ENCODE results near the gene YARS1.

The YARS1 gene

GRCh38 chr1:32741059-32741412, 76.1 kb downstream of the YARS1 start:
- DNase-seq (ENCODE audit: low read depth): no peak
- in situ Hi-C loops (cut with HindIII; ENCODE audit: low sequenced_read_pairs): no loop called here
- H3K4me3 ChIP-seq (ENCODE audit: low read depth, low read length): peak overlapping the region; percentile 62
- TF ChIP-seq CTCF (IDR thresholded peaks at IDR 0.05; ENCODE audit: low read depth, low read length, missing control alignments): no peak

- in situ Hi-C loops (cut with HindIII; ENCODE audit: low sequenced_read_pairs): no loop called here
- TF ChIP-seq CTCF (IDR thresholded peaks at IDR 0.05; ENCODE audit: low read depth, low read length, missing control alignments): no peak
- no peak for DNase-seq (ENCODE audit: low read depth)
- no peak overlapping the region for H3K4me3 ChIP-seq (ENCODE audit: low read depth, low read length)
These were observed 80.1 kb downstream of the YARS1 start for GRCh38 chr1:32736812-32737791.

GRCh38 chr1:32733582-32734321, 83.4 kb downstream of the YARS1 start:
- no peak overlapping the region for H3K4me3 ChIP-seq (ENCODE audit: low read depth, low read length)
- in situ Hi-C loops (cut with HindIII; ENCODE audit: low sequenced_read_pairs): no loop called here
- TF ChIP-seq CTCF (IDR thresholded peaks at IDR 0.05; ENCODE audit: low read depth, low read length, missing control alignments): no peak
- no peak for DNase-seq (ENCODE audit: low read depth)

- in situ Hi-C loops (cut with HindIII; ENCODE audit: low sequenced_read_pairs): no loop called here
- no peak for DNase-seq (ENCODE audit: low read depth)
- no peak overlapping the region for H3K4me3 ChIP-seq (ENCODE audit: low read depth, low read length)
- TF ChIP-seq CTCF (IDR thresholded peaks at IDR 0.05; ENCODE audit: low read depth, low read length, missing control alignments): peak; percentile 6
These were observed 87.7 kb downstream of the YARS1 start for GRCh38 chr1:32729254-32730046.

GRCh38 chr1:32728413-32729077, 88.6 kb downstream of the YARS1 start:
- no peak overlapping the region for H3K4me3 ChIP-seq (ENCODE audit: low read depth, low read length)
- DNase-seq (ENCODE audit: low read depth): no peak
- in situ Hi-C loops (cut with HindIII; ENCODE audit: low sequenced_read_pairs): no loop called here
- no peak for TF ChIP-seq CTCF (IDR thresholded peaks at IDR 0.05; ENCODE audit: low read depth, low read length, missing control alignments)

- no peak for DNase-seq (ENCODE audit: low read depth)
- in situ Hi-C loops (cut with HindIII; ENCODE audit: low sequenced_read_pairs): no loop called here
- H3K4me3 ChIP-seq (ENCODE audit: low read depth, low read length): no peak overlapping the region
- no peak for TF ChIP-seq CTCF (IDR thresholded peaks at IDR 0.05; ENCODE audit: low read depth, low read length, missing control alignments)
These were observed 89.3 kb downstream of the YARS1 start for GRCh38 chr1:32727876-32728275.
